GM18858 (cell line): ENCODE results near the gene PTPRM.

ENCODE experiments used
- ATAC-seq: cut with Tn5 transposase; IDR thresholded peaks from one replicate; pipeline ENCODE4 v1.9.1; 2021; ENCODE audit not compliant: unreplicated experiment

Gene PTPRM

DNA sequence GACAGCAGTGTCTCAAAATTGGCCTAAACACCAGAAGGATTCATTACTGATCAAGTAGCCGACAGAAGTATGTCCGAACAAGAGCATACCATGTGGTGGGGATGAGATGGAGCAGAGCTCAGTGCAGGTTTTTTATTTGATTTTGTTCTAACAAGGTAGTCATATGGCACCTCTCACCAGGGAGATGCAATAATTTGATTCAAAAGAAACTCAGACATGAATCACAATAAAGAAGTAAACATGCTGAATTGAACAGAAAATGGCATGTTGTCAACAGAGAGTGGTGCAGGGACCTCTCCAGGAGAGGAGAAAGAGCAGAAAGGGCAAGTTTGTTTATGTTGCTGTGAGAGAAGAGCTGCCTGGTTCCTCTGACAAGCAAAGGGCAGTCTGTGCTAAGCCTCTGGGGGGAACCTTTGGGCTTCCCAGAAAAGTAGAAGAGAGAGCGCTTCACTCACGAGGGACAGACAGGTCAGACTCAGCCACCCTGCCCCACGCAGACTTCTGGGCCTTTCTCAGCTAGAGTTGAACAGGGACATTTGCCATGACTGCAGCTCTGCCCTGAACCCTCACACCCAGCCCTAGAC is 690.8 kb downstream of the PTPRM start:
- no peak for ATAC-seq

DNA sequence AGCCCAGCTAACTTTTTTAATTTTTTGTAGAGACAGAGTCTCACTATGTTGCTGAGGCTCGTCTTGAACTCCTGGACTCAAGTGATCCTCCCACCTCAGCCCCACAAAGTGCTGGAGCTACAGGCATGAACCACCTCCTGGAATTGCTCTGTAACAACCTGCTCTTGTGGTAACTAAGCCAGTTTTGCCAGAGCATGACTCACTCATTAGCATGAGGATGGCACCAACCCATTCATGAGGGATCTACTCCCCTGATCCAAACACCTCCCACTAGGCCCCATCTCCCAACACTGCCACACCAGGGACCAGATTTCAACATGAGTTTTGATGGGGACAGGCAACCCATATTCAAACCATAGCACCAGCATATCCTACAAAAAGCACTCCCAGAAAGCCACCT is 693.2 kb downstream of the PTPRM start:
- no peak for ATAC-seq

DNA sequence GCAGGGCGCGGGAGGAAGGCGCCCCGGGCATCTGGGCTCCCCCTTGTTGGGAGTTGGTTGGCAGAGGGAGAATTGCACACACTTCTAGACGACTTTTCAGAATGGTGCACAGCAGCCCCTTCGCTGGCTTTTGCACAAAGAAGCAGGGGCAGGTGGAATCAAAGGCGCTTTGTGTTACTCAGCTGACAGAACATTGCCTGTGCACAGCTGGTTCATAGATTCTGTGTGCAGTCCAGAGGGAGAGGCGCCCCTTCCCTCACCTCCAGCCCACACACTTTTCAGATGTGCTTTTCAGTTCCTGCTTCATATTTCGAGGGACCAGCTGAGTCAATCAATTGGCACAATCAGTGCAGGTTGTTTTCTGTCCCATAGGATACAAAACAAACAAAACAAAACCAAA is 693.7 kb downstream of the PTPRM start:
- ATAC-seq: peak; percentile 85

DNA sequence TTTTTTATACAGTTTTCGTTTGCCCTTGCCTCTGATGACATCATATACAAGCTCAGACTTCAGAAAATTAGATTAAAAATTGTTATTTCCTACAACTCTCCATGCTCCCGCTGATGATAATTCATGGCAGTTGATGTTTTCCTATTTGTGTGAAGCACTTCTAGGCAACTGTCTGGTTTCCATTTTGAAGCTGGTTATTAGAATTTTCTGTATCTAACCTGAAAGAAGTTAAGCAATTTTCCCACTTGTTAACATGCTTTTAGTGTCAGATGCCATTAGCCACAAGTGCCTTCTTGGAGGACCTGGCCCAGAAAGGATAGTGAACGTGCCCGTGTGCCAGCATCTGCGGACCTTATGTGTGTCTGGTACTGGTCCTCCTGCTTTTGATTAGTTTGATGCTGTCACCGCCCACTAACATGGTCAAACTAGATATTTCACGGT is 694.6 kb downstream of the PTPRM start:
- no peak for ATAC-seq

DNA sequence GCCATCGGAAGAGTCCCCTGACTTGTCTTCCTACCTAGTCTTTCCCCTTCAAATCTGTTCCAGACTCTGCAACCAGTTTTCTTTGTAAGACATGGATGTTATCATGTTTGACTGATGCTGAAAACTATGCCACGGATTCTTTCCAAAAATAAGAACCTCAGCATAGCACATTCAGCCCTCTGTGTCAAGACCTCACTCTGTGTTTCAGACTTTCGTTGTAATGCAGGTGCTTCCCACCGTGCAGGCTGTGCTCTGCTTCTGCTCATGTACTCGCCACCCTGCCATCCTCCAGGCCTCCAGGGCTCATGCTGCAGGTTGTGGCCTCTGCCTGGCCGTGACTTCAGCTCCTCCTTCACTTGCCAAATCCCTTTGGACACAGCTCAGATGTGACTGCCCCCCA is 695.1 kb downstream of the PTPRM start:
- ATAC-seq: no peak

DNA sequence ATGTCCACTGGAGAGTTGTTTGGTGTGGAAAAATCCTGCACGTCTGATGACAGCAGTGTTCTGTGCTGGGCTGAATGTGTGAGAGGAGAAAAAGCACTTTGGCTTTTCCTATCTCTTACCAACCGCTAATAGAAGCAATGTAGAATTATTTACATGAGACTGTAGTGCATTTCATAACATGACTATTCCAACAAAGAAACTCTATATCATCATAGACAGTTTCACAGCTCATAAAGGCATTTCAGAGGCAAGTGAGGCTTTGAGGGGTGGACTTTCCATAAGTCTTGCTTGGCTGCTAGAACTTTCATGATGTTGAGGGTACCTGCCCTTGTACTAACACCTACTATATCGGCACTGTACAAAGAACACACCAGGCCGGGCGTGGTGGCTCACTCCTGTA is 697.0 kb downstream of the PTPRM start:
- ATAC-seq: no peak

DNA sequence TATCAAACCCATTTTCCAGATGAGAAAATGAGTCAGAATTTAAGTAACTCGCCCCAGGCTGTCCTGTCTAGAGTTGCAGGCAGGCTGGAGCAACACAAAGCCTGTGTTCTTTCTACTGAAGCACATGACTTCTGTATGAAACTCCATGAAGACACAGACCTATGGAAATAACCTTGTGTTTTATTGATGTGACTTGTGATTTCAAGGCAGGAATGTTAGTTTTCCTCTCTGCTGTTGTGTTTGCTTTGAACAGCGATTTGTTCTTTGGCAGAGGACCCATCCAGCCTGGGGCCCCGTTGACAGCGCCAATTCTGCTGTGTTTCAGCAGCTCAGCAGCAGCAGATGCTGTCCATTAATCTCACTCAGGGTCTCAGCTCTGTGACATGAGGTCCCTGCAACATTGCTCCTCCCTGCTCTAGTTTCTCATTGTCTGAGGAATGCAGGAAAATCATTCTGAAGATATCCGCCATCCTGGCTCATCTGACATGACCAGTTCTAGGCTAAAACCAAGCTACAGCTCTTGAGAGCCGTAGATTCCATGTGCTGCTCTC is 697.8 kb downstream of the PTPRM start:
- no peak for ATAC-seq

DNA sequence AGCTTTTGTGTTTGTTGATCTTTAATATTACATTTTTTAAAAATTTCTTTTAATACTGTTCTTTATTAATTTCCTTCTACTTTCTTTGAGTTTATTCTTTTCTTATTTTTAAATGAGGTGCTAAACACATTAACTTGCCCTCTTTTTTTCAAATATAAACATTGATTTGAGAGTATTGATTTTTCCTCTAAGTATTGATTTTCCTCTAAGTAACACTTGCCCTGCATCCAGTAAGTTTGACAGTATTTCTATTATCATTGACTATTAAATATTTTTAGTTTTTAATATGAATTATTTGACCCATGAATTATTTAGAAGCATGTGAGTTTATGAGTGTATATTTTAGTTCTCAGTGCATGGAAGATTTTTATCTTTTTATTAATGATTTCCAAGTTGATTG is 705.1 kb downstream of the PTPRM start:
- ATAC-seq: no peak

DNA sequence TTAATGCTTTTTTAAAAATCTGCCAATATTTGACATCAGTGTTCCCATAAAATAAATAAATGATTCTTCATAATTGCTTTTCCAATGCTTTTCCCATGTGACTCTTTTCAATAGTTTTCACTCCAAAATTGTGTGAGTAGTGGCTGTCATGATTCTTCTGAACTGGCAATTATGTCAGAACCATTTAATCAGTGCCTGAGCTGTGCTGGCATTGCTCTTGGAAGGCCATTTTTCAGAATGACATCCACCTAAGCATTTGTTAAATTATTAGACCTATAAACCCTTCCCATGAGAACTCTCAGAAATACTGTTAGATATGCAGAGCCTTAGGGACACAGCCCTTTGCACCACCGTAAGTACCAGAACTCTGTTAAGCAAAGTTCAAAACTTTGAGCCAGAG is 707.3 kb downstream of the PTPRM start:
- ATAC-seq: no peak

DNA sequence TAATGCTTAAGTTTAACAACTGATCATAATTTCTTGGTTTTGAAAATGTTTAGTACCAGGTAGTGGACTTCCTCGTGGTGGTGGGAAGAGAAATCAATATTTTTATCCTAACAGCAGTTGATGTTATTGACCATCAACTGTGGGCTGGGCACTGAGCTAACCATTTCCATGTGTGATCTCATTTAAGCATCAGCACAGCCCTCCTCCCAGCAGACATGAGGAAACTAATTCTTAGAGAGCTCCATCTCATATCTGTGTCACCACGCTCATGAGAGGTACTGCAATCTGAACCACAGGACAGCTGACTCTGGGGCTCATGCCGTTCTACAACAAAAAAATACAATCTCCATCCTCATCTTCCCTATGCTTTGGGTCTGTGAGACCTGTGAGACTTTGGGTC is 709.3 kb downstream of the PTPRM start:
- no peak for ATAC-seq

DNA sequence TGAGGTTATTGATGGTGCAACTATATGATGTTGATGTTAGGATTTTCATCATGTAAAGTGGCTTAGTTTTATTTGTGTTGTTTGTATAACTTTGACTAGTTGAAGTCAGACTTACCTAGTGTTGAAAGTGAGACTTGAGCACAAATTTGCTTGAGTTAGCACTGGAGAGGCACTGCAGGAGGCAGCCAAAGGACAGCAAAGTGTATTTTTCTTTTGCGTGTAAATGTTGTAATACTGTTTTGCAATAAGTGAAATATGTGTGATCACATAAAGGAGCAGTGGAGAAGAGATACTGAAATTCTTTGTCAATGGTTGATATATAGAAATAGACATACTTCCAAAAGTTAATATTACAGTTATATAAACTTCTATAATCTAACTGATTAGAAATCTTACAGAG is 710.2 kb downstream of the PTPRM start:
- ATAC-seq: no peak

DNA sequence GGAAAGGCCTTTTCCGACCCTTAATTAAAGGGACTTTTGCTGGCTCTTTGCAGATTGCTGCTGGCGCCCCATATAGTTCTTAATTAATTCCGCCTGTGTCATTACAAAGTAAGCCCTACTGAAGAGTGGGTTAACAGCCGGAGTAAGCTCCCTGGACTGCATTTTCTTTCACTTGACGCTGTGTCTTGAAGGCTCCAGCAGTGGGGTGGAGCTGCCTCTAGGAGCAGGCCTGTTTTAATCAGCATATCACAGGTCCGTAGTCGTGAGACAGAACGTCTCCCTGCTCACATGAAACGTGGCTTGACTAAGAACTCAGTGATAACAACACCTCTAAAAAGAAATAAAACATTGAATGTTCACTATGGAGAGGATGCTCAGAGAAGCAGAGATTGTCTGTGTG is 712.2 kb downstream of the PTPRM start:
- no peak for ATAC-seq

DNA sequence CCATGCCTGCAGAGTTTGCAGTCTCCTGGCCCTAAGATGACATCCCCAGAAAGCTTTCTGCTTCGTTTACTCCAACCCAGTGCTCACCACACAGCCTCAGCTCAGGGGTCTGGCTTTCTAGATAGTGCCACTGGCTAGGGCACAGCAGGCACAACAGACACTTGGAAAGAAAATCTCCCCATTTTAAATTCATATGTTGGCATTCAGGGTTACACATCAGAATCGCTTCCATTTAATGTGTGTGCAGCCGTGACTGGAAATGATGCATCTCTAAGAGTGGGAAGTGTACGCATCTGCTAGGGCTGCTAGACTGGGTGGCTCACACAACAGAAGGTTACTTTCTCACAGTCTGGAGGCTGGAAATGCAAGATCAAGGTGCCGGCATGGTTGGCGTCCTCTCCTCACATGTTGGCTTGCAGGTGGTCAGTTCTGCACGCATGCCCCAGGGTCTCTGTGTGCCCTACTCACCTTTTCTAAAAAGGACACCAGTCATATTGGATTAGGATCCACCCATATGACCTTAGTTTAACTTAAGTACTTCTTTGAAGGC is 712.7 kb downstream of the PTPRM start:
- ATAC-seq: no peak

DNA sequence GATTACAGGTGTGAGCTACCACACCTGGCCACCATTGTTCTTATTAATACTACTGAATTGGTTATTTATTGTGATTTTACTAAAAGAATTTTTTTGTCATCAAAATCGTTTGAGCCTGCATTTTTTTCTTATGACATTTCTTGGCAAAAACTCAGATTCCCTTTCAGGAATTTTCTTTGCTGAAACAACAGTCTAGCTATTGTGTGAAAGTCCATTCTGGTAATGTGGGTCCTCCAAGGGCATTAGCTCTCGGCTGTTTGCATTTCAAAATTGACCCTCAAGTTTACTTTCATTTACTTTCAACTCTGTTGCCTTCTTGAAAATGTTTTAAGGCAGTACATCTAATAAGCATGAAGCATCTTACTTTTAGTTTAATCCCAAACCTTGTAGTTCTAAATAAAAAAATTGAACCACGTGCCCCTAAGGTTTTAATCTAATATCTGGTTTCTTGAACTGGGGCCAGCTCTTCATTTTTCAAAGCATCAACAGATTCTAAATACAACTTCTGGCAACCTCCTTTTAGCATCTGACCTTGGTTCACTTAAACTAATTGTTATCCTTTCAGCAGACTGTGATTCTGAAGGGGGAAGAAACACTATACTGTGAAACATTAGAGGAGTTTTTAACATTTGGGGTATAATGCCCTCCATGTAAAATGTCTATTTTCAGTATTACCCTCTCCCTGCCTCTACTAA is 716.9 kb downstream of the PTPRM start:
- ATAC-seq: no peak

DNA sequence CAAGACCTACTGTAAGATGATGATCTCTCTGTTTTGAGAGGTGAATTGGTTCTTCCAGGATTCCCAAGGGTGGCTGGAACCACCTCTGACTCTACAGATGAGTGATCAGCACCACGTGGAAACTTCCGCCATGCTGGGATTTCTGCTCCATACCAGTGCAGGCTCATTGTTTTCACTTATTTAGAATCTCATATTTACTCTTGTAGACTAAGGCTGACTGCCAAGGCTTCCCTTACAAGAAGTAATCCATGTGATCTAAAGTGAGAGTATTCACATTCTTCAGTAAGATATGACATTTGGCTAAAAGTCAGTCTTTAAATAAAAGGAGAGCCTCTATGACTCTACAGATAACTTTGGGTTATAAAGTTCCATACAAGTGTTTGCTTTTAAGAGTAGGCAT is 719.2 kb downstream of the PTPRM start:
- no peak for ATAC-seq

DNA sequence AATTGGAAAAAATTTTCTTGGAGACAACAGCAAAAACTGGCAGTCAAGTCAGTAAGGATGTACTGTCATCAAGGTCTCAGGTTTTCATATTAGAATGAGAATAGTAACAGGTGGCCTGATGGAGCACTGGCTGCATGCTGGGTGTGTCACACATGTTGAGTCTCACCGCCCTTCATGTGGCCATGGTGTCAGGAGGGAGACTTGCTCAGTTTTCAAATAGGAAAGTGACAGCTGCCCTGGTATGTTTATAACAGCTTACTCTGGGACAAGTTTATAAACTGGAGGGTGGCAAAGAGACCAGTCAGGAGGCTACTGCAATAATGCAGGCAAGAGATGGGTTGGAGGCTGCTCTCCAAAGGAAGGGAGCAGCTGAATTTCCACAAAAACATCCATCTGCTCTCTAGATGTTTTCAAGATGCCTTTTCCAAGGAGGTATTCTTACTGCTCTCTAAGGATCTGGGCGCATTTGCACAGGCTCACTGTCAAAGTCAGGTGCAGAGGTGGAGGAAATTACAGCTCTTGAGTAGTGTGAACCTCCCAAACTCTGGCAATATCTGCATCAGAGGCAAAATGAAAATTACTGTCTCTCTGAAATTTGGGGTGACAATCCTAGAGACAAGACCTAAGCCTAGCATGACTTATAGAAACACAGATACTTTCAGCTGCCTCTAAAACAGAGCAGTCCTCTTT is 720.2 kb downstream of the PTPRM start:
- ATAC-seq: no peak

DNA sequence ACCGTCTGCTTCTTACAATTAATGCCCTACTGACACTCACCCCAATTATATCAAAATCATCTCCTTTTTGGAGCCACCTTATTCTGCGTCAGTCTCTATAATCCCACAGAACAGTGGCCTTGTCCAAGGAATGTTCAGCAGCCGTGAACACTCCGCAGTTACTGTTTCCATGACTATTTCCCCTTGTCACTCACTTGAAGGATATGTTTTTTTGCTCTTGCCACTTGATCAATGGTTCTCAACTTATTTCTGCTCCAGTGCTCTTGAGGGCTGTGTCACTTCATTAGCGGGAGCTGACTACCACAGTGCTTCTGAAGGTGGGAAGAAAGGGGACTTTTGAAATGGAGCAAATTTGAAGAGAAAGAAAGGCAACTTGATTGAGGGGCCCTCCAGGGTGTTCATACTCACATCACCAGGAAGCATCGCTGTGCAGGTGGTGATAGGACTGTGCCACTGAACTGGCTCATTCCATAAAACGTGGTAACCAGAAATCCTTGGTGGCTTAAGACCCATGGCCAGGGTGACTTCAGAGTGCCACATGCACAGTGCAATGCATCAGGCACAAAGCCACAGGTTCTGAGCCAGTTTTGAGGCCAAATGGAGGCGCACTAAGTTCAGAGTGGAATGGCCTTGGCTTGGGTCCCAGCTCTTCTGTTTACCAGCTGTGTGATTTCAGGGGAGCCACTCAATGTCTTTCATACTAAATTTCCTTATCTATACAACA is 721.5 kb downstream of the PTPRM start:
- ATAC-seq: no peak

DNA sequence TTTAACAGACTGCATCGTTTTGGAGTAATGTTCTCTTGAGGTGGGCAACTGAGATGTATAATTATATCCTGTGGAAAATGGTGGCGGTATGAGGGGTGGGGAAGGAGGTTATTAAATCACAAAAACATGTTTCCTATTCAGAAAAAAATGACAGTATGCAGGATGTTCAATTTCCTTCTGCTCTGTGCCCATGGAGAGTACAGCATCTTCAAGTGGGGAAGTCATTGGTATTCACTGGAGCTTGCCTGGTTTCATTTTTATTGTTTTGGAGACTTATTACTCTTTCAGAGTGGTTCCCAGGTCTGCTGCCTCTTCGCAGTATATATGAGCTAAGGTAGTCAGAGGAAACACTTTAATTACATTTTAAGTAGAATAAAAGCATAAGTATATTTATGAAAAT is 723.3 kb downstream of the PTPRM start:
- ATAC-seq: no peak

DNA sequence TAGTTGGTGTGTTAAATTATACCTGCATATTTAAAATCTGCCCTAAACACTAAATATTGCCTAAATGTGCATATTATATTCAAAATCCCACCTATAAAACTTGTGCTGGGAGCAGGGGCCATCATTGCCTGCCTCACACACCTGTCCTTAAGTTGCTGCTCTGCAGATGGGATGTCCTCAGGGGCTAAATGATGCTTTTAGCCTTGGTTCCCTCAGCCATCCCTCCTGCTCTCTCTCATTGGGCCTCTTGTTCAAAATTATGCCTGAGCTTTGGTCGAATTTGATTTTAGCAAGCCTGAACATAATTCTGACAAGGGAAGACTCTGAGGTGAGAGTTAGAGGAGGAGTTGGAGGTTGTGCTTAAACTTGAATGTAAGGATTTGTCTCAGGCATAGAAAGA is 723.8 kb downstream of the PTPRM start:
- ATAC-seq: no peak

DNA sequence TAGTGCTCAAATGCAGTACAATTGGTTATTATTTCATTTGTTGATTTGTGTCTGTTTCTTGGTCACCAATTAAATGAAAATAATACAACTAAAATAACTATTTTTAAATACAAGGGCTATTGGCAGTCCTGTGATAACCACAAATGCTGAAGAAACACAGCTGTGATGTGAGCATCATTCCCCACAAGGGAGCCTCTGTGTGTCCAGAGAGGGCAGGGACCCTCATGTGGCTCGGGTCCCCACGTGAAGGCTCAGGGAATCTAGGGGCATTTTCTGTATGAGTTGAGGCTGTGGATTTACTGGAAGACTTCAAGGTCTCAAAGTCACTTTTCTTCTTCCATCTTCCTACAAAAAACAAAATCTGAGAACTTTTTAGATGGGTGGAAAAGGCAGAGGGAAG is 726.1 kb downstream of the PTPRM start:
- ATAC-seq: no peak

DNA sequence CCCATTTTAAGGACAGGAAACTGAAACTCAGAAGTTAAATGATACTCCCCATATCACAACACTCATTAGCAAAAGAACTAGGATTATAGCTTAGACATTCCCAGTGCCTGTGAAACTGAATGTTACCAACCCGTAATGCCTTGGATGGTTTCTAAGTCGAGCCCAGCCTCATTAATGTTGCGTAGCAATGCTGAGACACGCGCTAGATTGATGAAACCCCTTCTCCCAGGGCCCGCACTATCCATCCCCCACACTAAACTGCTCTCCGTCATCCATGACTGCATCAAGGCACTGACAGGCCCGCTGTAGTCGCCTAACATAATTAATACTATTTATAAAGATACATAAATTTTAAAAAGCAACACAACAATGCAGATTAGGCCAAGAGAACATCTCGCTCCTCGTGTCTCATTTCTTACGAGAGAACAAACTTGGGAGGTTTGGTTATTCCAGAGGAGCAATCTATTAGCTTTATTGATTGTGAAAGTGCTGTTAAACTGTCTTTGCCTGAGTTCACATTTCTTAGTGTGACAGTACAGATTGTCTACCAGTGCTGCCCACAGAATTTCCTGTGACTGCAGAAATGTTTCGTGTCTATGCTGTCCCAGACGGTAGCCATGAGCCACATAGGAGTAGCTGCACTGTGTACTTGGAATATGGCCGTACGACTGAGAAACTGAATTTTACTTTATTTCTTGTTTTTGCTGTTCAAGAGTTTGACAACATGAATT is 729.9 kb downstream of the PTPRM start:
- no peak for ATAC-seq
